HG03558 (cell line): Measurements from ENCODE around the gene RCAN1.
"Not testable (repeated sequence)": the region's sequence is repeated elsewhere in the genome, so short reads cannot be mapped to it uniquely, and the experiment has no call there.

Experiments
- ATAC-seq: cut with Tn5 transposase; IDR thresholded peaks from one replicate; pipeline ENCODE4 v1.9.1; 2021; ENCODE audit warnings: moderate number of reproducible peaks; ENCODE audit not compliant: unreplicated experiment; ENCODE audit errors: extremely low read depth

The RCAN1 gene

DNA sequence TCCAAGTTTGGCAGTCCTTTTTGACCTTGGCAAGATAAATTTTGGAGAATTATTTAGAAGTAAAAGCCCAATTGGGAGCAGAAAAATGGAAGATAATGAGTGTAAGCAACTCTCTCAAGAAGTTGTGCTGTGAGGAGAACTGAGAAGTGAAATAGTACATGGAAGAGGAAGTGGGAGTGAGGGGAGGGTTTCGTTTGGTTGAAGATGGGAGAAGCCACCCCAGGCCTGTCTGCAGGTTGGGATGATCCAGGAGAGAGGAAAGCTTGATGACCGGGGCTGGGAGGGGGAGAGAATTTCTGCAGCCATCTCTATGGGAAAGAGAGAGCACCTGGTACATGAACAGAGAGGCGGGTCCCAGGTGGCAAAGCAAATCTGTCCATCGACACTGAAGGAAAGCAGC, 8.6 kb upstream of the RCAN1 start:
- ATAC-seq = no peak

- no peak for ATAC-seq
These were observed 6.8 kb upstream of the RCAN1 start for GRCh38 chr21:34621434-34622350.

DNA sequence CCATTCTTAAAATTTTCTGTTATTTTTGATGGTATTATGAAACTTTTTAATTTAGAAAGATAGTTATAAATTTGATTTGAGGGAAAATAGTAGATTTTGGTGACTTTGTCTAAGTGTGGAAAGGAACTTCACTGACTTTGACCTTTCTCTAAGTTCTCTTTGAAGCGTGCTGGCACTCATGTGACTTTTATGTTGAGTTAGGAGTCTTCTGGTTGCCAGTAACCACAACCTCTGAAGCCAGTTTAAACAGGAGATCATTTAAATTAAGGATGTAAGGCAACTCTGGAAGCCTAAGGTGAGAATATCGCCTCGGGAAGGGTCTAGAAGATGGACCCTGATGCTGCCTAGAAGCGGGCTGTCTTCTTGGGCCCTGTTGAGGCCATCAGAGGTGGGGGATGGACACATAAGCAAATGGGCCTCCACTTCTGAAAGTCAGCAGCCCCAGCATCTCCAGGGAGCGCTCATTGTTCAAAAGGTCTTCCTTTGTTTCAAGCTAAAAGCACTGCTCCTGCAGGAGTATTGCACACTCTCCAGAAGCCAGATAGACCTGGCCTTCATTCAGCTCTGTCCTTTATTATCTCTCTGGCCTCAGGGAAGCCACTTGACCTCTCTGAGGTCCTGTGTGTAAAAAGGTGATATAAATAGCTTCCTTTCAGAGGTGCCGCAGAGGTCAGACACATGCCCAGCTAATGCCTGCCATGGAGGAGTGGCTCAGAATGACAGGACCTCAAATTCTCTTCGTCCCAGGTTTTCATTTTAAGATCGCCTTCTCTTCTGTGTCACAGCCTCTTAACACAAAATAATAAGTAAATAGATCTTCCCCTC, 5.1 kb upstream of the RCAN1 start:
- no peak for ATAC-seq

GRCh38 chr21:34618941-34619340, 4.0 kb upstream of the RCAN1 start:
- ATAC-seq = no peak

GRCh38 chr21:34617753-34618339, 2.9 kb upstream of the RCAN1 start:
- ATAC-seq = no peak

DNA sequence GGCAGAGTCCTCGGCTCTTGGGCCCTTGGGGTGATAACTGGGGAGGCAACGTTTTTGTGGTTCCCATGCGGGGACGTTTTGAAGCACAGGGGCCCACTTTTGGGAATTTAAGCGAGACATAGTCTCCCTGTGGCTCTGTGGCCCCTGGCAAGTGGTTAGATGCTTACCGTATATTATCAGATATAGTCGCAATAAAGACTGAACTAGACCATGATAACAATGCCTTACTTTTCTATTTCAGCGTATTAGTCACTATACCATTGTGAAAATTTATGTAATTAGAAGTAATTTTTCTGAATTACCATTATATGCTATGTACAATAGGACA, 538 bp upstream of the RCAN1 start:
- no peak for ATAC-seq

- ATAC-seq = no peak
These were observed 960 bp downstream of the RCAN1 start for GRCh38 chr21:34613679-34614627.

DNA sequence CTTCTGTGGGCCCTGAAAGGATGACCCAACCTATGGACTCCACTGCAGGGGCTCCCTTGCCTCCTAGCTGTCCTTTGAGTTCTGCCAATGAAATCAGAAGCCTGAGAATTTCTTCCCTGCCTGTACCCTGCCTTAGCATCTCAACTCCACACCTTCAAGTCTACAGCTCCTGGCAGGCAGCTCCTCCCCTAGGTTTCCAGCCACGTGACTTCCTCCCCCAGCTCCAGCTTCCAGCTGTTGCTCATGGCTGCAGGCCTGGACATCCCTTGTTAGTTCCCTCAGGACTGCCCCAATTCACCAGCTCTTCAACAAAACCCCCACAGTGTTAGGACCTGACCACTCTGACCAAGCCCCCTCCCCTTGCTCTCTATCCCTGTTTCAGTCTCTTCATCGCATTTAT, 2.4 kb downstream of the RCAN1 start:
- ATAC-seq = no peak

GRCh38 chr21:34612056-34612455, 2.9 kb downstream of the RCAN1 start:
- no peak for ATAC-seq

DNA sequence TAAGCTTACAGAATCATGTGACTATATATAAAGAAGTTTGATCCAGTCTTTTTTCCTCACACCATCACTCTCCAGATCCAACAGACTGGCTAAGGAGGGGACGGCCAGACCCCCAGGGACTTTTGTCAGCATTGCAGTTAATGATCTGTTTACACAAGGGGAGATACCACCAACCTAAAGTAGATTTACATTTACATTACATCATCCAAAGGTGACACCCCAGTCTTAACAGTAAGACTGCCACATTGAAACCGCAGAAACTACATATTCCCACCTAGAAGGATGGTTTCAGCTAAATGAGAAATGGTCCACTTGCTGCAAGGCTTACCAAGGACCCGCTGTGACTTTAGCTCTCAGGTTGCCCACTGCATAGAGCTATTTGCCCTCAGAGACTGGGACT, 3.4 kb downstream of the RCAN1 start:
- ATAC-seq = no peak

GRCh38 chr21:34609933-34610549, 4.9 kb downstream of the RCAN1 start:
- no peak for ATAC-seq

- ATAC-seq = no peak
These were observed 5.5 kb downstream of the RCAN1 start for GRCh38 chr21:34609244-34609932.

- not testable (repeated sequence) for ATAC-seq
These were observed 7.5 kb downstream of the RCAN1 start for GRCh38 chr21:34607376-34607775.

GRCh38 chr21:34606621-34607020, 8.3 kb downstream of the RCAN1 start:
- ATAC-seq = no peak

- no peak for ATAC-seq
These were observed 8.9 kb downstream of the RCAN1 start for GRCh38 chr21:34606051-34606450.

DNA sequence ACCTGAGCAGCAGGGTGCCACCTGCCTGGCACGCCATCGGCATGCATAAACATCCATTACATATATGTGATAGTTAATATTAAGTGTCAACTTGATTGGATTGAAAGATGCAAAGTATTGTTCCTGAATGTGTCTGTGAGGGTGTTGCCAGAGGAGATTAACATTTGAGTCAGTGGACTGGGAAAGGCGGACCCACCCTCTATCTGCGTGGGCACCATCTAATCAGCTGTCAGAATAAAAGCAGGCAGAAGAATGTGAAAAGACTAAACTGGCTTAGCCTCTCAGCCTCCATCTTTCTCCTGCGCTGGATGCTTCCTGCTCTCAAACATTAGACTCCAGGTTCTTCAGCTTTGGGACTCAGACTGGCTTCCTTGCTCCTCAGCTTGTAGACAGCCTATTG, 10.0 kb downstream of the RCAN1 start:
- ATAC-seq = not testable (repeated sequence)

DNA sequence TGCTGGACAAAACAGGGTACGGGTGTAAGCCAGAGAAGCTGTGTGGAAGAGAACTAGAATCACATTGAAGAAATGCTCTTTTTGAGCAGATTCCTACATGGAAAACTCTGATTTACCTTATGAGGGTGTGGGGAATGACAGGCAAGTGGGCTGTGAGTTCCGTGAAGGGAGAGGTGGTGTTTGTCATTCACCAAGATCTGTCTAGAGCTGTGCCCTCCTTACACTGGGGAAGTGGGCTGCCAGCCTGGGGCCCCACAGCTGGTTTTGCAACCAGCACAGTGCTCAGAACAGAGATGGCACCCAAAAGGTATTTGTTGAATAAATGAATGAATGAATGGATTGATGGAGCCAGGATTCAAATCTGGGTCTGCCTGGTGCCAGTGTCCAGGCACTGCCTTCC, 10.4 kb downstream of the RCAN1 start:
- ATAC-seq = no peak

GRCh38 chr21:34603710-34604057, 11.2 kb downstream of the RCAN1 start:
- no peak for ATAC-seq
